ENCODE data around the gene GMPPB. TPM values are rescaled to one million over a fixed set of nuclear protein-coding genes. Genes with fewer than 3 reads are reported as not detected.

The GMPPB gene
- polyA plus RNA-seq (2013, experiment 1 of 2) = 16.1 TPM
- polyA plus RNA-seq (2013, experiment 2 of 2) = 15.8 TPM

GRCh38 chr3:49723628-49724551 lies at the start of gene GMPPB:
Gene GMPPB (minus strand): TSS chr3:49723951. CDS start chr3:49723726, 225 bp downstream.
- Histone ChIP-seq H3K4me3 (ENCODE audit: low read length) (peak within 1 kb of the TSS; percentile 74), H3K79me1 (ENCODE audit: low read length) (peaks cover 12% of the 10 kb centered on the region), H3K4ac (ENCODE audit: low read depth, low read length) (peak within 1 kb of the TSS; percentile 61), H4K5ac (ENCODE audit: low read length) (no peak within 1 kb of the TSS), H3K18ac (ENCODE audit: low read length) (peak within 1 kb of the TSS; percentile 41), H3K79me2 (ENCODE audit: control insufficient read depth, insufficient read depth, low read length) (peaks cover 7% of the 10 kb centered on the region), H3K56ac (ENCODE audit: low read length) (peak within 1 kb of the TSS; percentile 96), H3K23ac (ENCODE audit: low read length) (peak within 1 kb of the TSS; percentile 80), H3K36me3 (ENCODE audit: control insufficient read depth, insufficient read depth, low read length) (peaks cover 6% of the 10 kb centered on the region), H3K27ac (ENCODE audit: low read depth, low read length) (peak within 1 kb of the TSS; percentile 55), H3K4me1 (ENCODE audit: control insufficient read depth, low read depth, low read length) (peaks cover 4% of the 10 kb centered on the region), H2BK120ac (ENCODE audit: low read depth, low read length) (no peak within 1 kb of the TSS), H2BK5ac (ENCODE audit: low read length) (no peak within 1 kb of the TSS), H3K4me2 (ENCODE audit: low read length) (peak within 1 kb of the TSS; percentile 84), H2AK5ac (ENCODE audit: low read length) (peak within 1 kb of the TSS; percentile 29), H4K8ac (ENCODE audit: low read depth, low read length) (peak within 1 kb of the TSS; percentile 95), H3K9ac (ENCODE audit: low read length) (peak within 1 kb of the TSS; percentile 96), H3K27me3 (ENCODE audit: insufficient read depth, low read length, poor library complexity) (no peaks in the 10 kb centered on the region), H2BK15ac (replicated peaks; ENCODE audit: low read depth) (no peak within 1 kb of the TSS)
- peak; percentile 99 for DNase-seq
- WGBS (ENCODE audit: extremely low coverage, insufficient coverage, low lambda C conversion rate) = no CpG with 5 or more reads among the region's 102 CpGs

GRCh38 chr3:49772703-49773102 lies 49.0 kb upstream of the GMPPB start:
- no peaks in the 10 kb centered on the region for H3K4me1 ChIP-seq (ENCODE audit: control insufficient read depth, low read depth, low read length)
- no peak overlapping the region for H3K4me2 ChIP-seq (ENCODE audit: low read length)
- H2BK120ac ChIP-seq (ENCODE audit: low read depth, low read length) = no peak overlapping the region
- H3K27ac ChIP-seq (ENCODE audit: low read depth, low read length) = no peak overlapping the region
- no peak overlapping the region for H3K4ac ChIP-seq (ENCODE audit: low read depth, low read length)
- H3K18ac ChIP-seq (ENCODE audit: low read length) = no peak overlapping the region
- H3K4me3 ChIP-seq (ENCODE audit: low read length) = no peak overlapping the region
- no CpG with 5 or more reads among the region's 2 CpGs for WGBS (ENCODE audit: extremely low coverage, insufficient coverage, low lambda C conversion rate)
- H3K27me3 ChIP-seq (ENCODE audit: insufficient read depth, low read length, poor library complexity) = no peaks in the 10 kb centered on the region
- H2AK5ac ChIP-seq (ENCODE audit: low read length) = no peak overlapping the region
- H4K5ac ChIP-seq (ENCODE audit: low read length) = no peak overlapping the region
- peaks cover 19% of the 10 kb centered on the region for H3K79me2 ChIP-seq (ENCODE audit: control insufficient read depth, insufficient read depth, low read length)
- H3K56ac ChIP-seq (ENCODE audit: low read length) = no peak overlapping the region
- DNase-seq = no peak
- no peak overlapping the region for H3K9ac ChIP-seq (ENCODE audit: low read length)
- peaks cover 9% of the 10 kb centered on the region for H3K79me1 ChIP-seq (ENCODE audit: low read length)
- no peak overlapping the region for H3K23ac ChIP-seq (ENCODE audit: low read length)
- H2BK15ac ChIP-seq (replicated peaks; ENCODE audit: low read depth) = no peak overlapping the region
- no peaks in the 10 kb centered on the region for H3K36me3 ChIP-seq (ENCODE audit: control insufficient read depth, insufficient read depth, low read length)
- H4K8ac ChIP-seq (ENCODE audit: low read depth, low read length) = no peak overlapping the region
- H2BK5ac ChIP-seq (ENCODE audit: low read length) = no peak overlapping the region

- Histone ChIP-seq H2BK5ac (ENCODE audit: low read length) (no peak overlapping the region), H3K27ac (ENCODE audit: low read depth, low read length) (no peak overlapping the region), H4K8ac (ENCODE audit: low read depth, low read length) (no peak overlapping the region), H3K4me1 (ENCODE audit: control insufficient read depth, low read depth, low read length) (no peaks in the 10 kb centered on the region), H3K4me3 (ENCODE audit: low read length) (no peak overlapping the region), H2BK15ac (replicated peaks; ENCODE audit: low read depth) (no peak overlapping the region), H3K4ac (ENCODE audit: low read depth, low read length) (no peak overlapping the region), H3K18ac (ENCODE audit: low read length) (no peak overlapping the region), H3K79me1 (ENCODE audit: low read length) (peaks cover 9% of the 10 kb centered on the region), H4K5ac (ENCODE audit: low read length) (no peak overlapping the region), H3K27me3 (ENCODE audit: insufficient read depth, low read length, poor library complexity) (no peaks in the 10 kb centered on the region), H3K79me2 (ENCODE audit: control insufficient read depth, insufficient read depth, low read length) (peaks cover 17% of the 10 kb centered on the region), H2BK120ac (ENCODE audit: low read depth, low read length) (no peak overlapping the region), H3K36me3 (ENCODE audit: control insufficient read depth, insufficient read depth, low read length) (no peaks in the 10 kb centered on the region), H3K9ac (ENCODE audit: low read length) (no peak overlapping the region), H2AK5ac (ENCODE audit: low read length) (no peak overlapping the region), H3K56ac (ENCODE audit: low read length) (no peak overlapping the region), H3K4me2 (ENCODE audit: low read length) (no peak overlapping the region), H3K23ac (ENCODE audit: low read length) (no peak overlapping the region)
- WGBS (ENCODE audit: extremely low coverage, insufficient coverage, low lambda C conversion rate) = no CpG with 5 or more reads among the region's 1 CpG
- no peak for DNase-seq
These were observed 47.7 kb upstream of the GMPPB start for GRCh38 chr3:49771340-49771938.

GRCh38 chr3:49769926-49770325 lies 46.2 kb upstream of the GMPPB start:
- Histone ChIP-seq H3K79me2 (ENCODE audit: control insufficient read depth, insufficient read depth, low read length) (peaks cover 12% of the 10 kb centered on the region), H4K5ac (ENCODE audit: low read length) (no peak overlapping the region), H3K27ac (ENCODE audit: low read depth, low read length) (no peak overlapping the region), H3K23ac (ENCODE audit: low read length) (no peak overlapping the region), H3K56ac (ENCODE audit: low read length) (no peak overlapping the region), H2BK120ac (ENCODE audit: low read depth, low read length) (no peak overlapping the region), H3K18ac (ENCODE audit: low read length) (no peak overlapping the region), H3K79me1 (ENCODE audit: low read length) (peaks cover 4% of the 10 kb centered on the region), H4K8ac (ENCODE audit: low read depth, low read length) (no peak overlapping the region), H3K4me3 (ENCODE audit: low read length) (no peak overlapping the region), H2BK15ac (replicated peaks; ENCODE audit: low read depth) (no peak overlapping the region), H2AK5ac (ENCODE audit: low read length) (no peak overlapping the region), H3K4me1 (ENCODE audit: control insufficient read depth, low read depth, low read length) (no peaks in the 10 kb centered on the region), H3K36me3 (ENCODE audit: control insufficient read depth, insufficient read depth, low read length) (no peaks in the 10 kb centered on the region), H3K9ac (ENCODE audit: low read length) (no peak overlapping the region), H2BK5ac (ENCODE audit: low read length) (no peak overlapping the region), H3K27me3 (ENCODE audit: insufficient read depth, low read length, poor library complexity) (no peaks in the 10 kb centered on the region), H3K4ac (ENCODE audit: low read depth, low read length) (no peak overlapping the region), H3K4me2 (ENCODE audit: low read length) (no peak overlapping the region)
- no peak for DNase-seq

- H3K4ac ChIP-seq (ENCODE audit: low read depth, low read length) = no peak overlapping the region
- H3K56ac ChIP-seq (ENCODE audit: low read length) = no peak overlapping the region
- no CpG with 5 or more reads among the region's 3 CpGs for WGBS (ENCODE audit: extremely low coverage, insufficient coverage, low lambda C conversion rate)
- H3K23ac ChIP-seq (ENCODE audit: low read length) = no peak overlapping the region
- H3K27ac ChIP-seq (ENCODE audit: low read depth, low read length) = no peak overlapping the region
- no peak overlapping the region for H4K5ac ChIP-seq (ENCODE audit: low read length)
- H3K9ac ChIP-seq (ENCODE audit: low read length) = no peak overlapping the region
- no peak overlapping the region for H4K8ac ChIP-seq (ENCODE audit: low read depth, low read length)
- no peaks in the 10 kb centered on the region for H3K27me3 ChIP-seq (ENCODE audit: insufficient read depth, low read length, poor library complexity)
- no peaks in the 10 kb centered on the region for H3K4me1 ChIP-seq (ENCODE audit: control insufficient read depth, low read depth, low read length)
- H3K4me2 ChIP-seq (ENCODE audit: low read length) = no peak overlapping the region
- H2BK5ac ChIP-seq (ENCODE audit: low read length) = no peak overlapping the region
- no peaks in the 10 kb centered on the region for H3K36me3 ChIP-seq (ENCODE audit: control insufficient read depth, insufficient read depth, low read length)
- H2AK5ac ChIP-seq (ENCODE audit: low read length) = no peak overlapping the region
- H3K4me3 ChIP-seq (ENCODE audit: low read length) = no peak overlapping the region
- no peak overlapping the region for H3K18ac ChIP-seq (ENCODE audit: low read length)
- H3K79me1 ChIP-seq (ENCODE audit: low read length) = peaks cover 4% of the 10 kb centered on the region
- H2BK120ac ChIP-seq (ENCODE audit: low read depth, low read length) = no peak overlapping the region
- H2BK15ac ChIP-seq (replicated peaks; ENCODE audit: low read depth) = no peak overlapping the region
- H3K79me2 ChIP-seq (ENCODE audit: control insufficient read depth, insufficient read depth, low read length) = peaks cover 14% of the 10 kb centered on the region
- no peak for DNase-seq
These were observed 45.6 kb upstream of the GMPPB start for GRCh38 chr3:49769286-49769915.
